Measurements from ENCODE around the gene RACGAP1. TPM values are rescaled to one million over a fixed set of nuclear protein-coding genes. Genes with fewer than 3 reads are reported as not detected.

The RACGAP1 gene
- total and polyA plus RNA-seq, 2 experiments from 2014 or later = 19.0 to 52.8 TPM

GRCh38 chr12:49946497-49946896, 78.8 kb downstream of the RACGAP1 start:
- peak overlapping the region; percentile 75 for H3K4me2 ChIP-seq
- no peaks in the 10 kb centered on the region for H3K79me2 ChIP-seq (replicated peaks; ENCODE audit: insufficient read depth)
- no peaks in the 10 kb centered on the region for H3K9me2 ChIP-seq (ENCODE audit: insufficient read depth)
- no peak for DNase-seq (ENCODE audit: low spot score)
- Mint-ChIP-seq H3K4me1 (peaks cover 39% of the 10 kb centered on the region), H3K27ac (no peak overlapping the region), H3K27me3 (ENCODE audit: insufficient read depth, low read depth, poor library complexity) (peaks cover 14% of the 10 kb centered on the region), H3K36me3 (ENCODE audit: low read depth) (no peaks in the 10 kb centered on the region), H3K4me3 (no peak overlapping the region), H3K9me3 (no peaks in the 10 kb centered on the region)
- no peak overlapping the region for H3K27ac ChIP-seq (ENCODE audit: low read depth)
- peaks cover 26% of the 10 kb centered on the region for H3K4me1 ChIP-seq (ENCODE audit: insufficient read depth)
- H2AFZ ChIP-seq = peak overlapping the region; percentile 24; the same call in 1 of the 2 replicates
- no peaks in the 10 kb centered on the region for H3K36me3 ChIP-seq (ENCODE audit: insufficient read depth)
- H3K27me3 ChIP-seq (ENCODE audit: insufficient read depth) = no peaks in the 10 kb centered on the region
- peak overlapping the region; percentile 37; the same call in 1 of the 2 replicates for H3K4me3 ChIP-seq
- TF ChIP-seq ETS1 (IDR thresholded peaks at IDR 0.05) (no peak), NANOG (IDR thresholded peaks at IDR 0.05; ENCODE audit: borderline replicate concordance) (no peak), JUNB (IDR thresholded peaks at IDR 0.05; ENCODE audit: unreplicated experiment) (no peak), EZH2phosphoT487 (IDR thresholded peaks at IDR 0.05; ENCODE audit: unreplicated experiment) (no peak)
- no peaks in the 10 kb centered on the region for H3F3A ChIP-seq (replicated peaks; ENCODE audit: low read depth)
- H4K20me1 ChIP-seq (replicated peaks; ENCODE audit: insufficient read depth) = no peaks in the 10 kb centered on the region
- ATAC-seq = no peak

- Histone ChIP-seq H3F3A (replicated peaks; ENCODE audit: low read depth) (no peaks in the 10 kb centered on the region), H2AFZ (peak overlapping the region; percentile 24; the same call in 1 of the 2 replicates), H3K27me3 (ENCODE audit: insufficient read depth) (no peaks in the 10 kb centered on the region), H3K4me1 (ENCODE audit: insufficient read depth) (peaks cover 26% of the 10 kb centered on the region), H3K4me2 (peak overlapping the region; percentile 75), H3K27ac (ENCODE audit: low read depth) (peak overlapping the region; percentile 17; the same call in 1 of the 2 replicates), H4K20me1 (replicated peaks; ENCODE audit: insufficient read depth) (no peaks in the 10 kb centered on the region), H3K4me3 (peak overlapping the region; percentile 37), H3K79me2 (replicated peaks; ENCODE audit: insufficient read depth) (no peaks in the 10 kb centered on the region), H3K36me3 (ENCODE audit: insufficient read depth) (no peaks in the 10 kb centered on the region), H3K9me2 (ENCODE audit: insufficient read depth) (no peaks in the 10 kb centered on the region)
- peak overlapping the region; percentile 64; the same call in 1 of the 3 replicates for H3K4me3 Mint-ChIP-seq
- no peak overlapping the region for H3K27ac Mint-ChIP-seq
- DNase-seq (ENCODE audit: low spot score) (peak; percentile 49), ATAC-seq (peak; percentile 10)
- H3K4me1 Mint-ChIP-seq = peaks cover 41% of the 10 kb centered on the region
- no peaks in the 10 kb centered on the region for H3K36me3 Mint-ChIP-seq (ENCODE audit: low read depth)
- peaks cover 14% of the 10 kb centered on the region for H3K27me3 Mint-ChIP-seq (ENCODE audit: insufficient read depth, low read depth, poor library complexity)
- H3K9me3 Mint-ChIP-seq = no peaks in the 10 kb centered on the region
- no peak for TF ChIP-seq CTCF (conservative IDR thresholded peaks at IDR 0.05; ENCODE audit: low read depth in 2 of 2)
- TF ChIP-seq ZNF462 (CRISPR knock-in tag; IDR thresholded peaks at IDR 0.05) = no peak
- no peak for TF ChIP-seq EZH2phosphoT487 (IDR thresholded peaks at IDR 0.05; ENCODE audit: unreplicated experiment)
- no peak for TF ChIP-seq ZNF114 (CRISPR knock-in tag; IDR thresholded peaks at IDR 0.05)
- no peak for TF ChIP-seq POLR2AphosphoS5 (IDR thresholded peaks at IDR 0.05; ENCODE audit: low read depth)
- TF ChIP-seq JUNB (IDR thresholded peaks at IDR 0.05; ENCODE audit: unreplicated experiment) = no peak
- no peak for TF ChIP-seq EZH2 (IDR thresholded peaks at IDR 0.05; ENCODE audit: low read depth, unreplicated experiment)
- no peak for TF ChIP-seq ZNF331 (CRISPR knock-in tag; IDR thresholded peaks at IDR 0.05; ENCODE audit: low read depth)
Measured at GRCh38 chr12:49946086-49946485, 79.2 kb downstream of the RACGAP1 start.

All from GM23338 (cell line).